Right lobe of liver (tissue), 6 donors: ENCODE measurements around the gene CD164. TPM values are rescaled to one million over a fixed set of nuclear protein-coding genes. Genes with fewer than 3 reads are reported as not detected.
A peak's percentile ranks its signal among the peaks of the same experiment; 100 is the strongest.

Experiments
- ATAC-seq, 4 donors: fragments of 200-7000 bp; cut with Tn5 transposase; one replicate each; pipeline ENCODE4 v1.9.1; 2020; ENCODE audit warnings: mild to moderate bottlenecking in 4 of 4, moderate library complexity in 4 of 4
- DNase-seq, 3 donors: peaks; one replicate each; pipeline ENCODE4 v3.0.0-alpha.2; 2020
- H3K27ac ChIP-seq, 3 donors: fragments of 200-600 bp; one replicate each; pipeline ENCODE4 v1.8.0; 2022
- H3K27me3 ChIP-seq, 2 donors: fragments of 200-600 bp; one replicate each; pipeline ENCODE4 v1.8.0; 2022
- H3K36me3 ChIP-seq, 4 donors: fragments of 200-600 bp; sonication (generic) in 1 of 4; one replicate each; pipeline versions ENCODE4 v1.5.1 to v1.8.0; 2017 to 2022; ENCODE audit warnings: control low read depth in 1 of 4
- H3K4me1 ChIP-seq, 4 donors: fragments of 200-600 bp; sonication (generic) in 1 of 4; one replicate each; pipeline versions ENCODE4 v1.5.1 to v1.8.0; 2017 to 2022; ENCODE audit warnings: control low read depth in 1 of 4
- H3K4me3 ChIP-seq, 3 donors: fragments of 200-600 bp; one replicate each; pipeline ENCODE4 v1.8.0; 2022
- H3K9me3 ChIP-seq, 4 donors: fragments of 200-600 bp; sonication (generic) in 1 of 4; one replicate each; pipeline versions ENCODE4 v1.5.1 to v1.8.0; 2017 to 2022; ENCODE audit warnings: control low read depth in 1 of 4
- POLR2A ChIP-seq: fragments of 450-650 bp; IDR thresholded peaks from one replicate; pipeline ENCODE4 v1.6.1; 2017; ENCODE audit warnings: antibody characterized with exemption, mild to moderate bottlenecking
- WGBS: methylation state at CpG from one replicate; pipeline ENCODE4 v1.1.6; 2018; ENCODE audit warnings: low coverage, low lambda C conversion rate; ENCODE audit not compliant: insufficient coverage; ENCODE audit errors: missing lambda C conversion rate; 5-methylcytosine and 5-hydroxymethylcytosine counted together
- intact Hi-C, 2 donors: fragments of 100-400 bp; cut with DNase I; formaldehyde crosslinking; loops; one replicate each; pipeline versions ENCODE4 v1.11.2 to v1.14.1; 2022
- total RNA-seq, 6 experiments: library from RNA; depleted of rRNA in 2 of 6; stranded (reverse); fragments of >200 nt in 2 of 6; fragmentation: NEBNext Ultra II Directional in 3 of 6; extraction: Animal tissue kit (Norgen Biotek cat#: 25700) in 3 of 6; gene quantifications; one replicate each; pipeline versions ENCODE4 v1.1.0 to v1.2.4, GENCODE V29; 2016 to 2023
- TF ChIP-seq, protein P1 (sequence below), 4 donors: fragments of 200-600 bp in 3 of 4; fragments of 450-650 bp in 1 of 4; IDR thresholded peaks; one replicate each; pipeline versions ENCODE4 v1.5.1 to v1.8.0; 2016 to 2022; ENCODE audit warnings: antibody characterized with exemption in 4 of 4, mild to moderate bottlenecking in 2 of 4
- donor health status: DM: no; HTN: yes; CAD: no.
- donor health status: DM: no; HTN: no; CAD: no.
- donor health status: DM: no; HTN: no; CAD: no.
- donor health status: DM: no; HTN: yes; CAD: no.
- donor health status: DM: no; HTN: yes; CAD: no.

CD164 gene
- total RNA-seq, 6 experiments from 2014 or later: 113 to 173 (median 150) TPM

DNA sequence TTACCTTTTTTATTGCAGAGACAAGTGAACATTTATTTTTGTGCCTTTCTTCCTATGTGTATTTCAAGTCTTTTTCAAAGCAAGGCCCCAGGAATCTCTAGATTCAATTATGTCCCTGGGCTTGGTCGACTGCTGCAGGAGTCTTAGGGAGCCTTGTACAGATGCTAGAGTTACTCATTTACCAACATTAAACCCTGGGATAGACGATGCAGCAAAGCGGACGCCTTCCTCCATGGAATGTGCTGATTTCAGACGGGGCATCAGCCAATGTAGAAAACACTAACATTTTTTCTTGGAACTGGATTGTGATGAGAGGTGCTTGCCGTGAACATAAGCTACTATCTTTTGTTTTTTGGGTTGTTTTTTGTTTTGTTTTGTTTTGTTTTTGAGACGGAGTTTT, 55.9 kb downstream of the CD164 start:
- intact Hi-C loops: no loop called here
- Histone ChIP-seq H3K36me3 (no peaks in the 10 kb centered on the region), H3K9me3 (no peaks in the 10 kb centered on the region), H3K27me3 (no peaks in the 10 kb centered on the region), H3K27ac (no peak overlapping the region), H3K4me3 (no peak overlapping the region), H3K4me1 (no peaks in the 10 kb centered on the region)
- DNase-seq (no peak), ATAC-seq (no peak)
- whole genome bisulfite sequencing: 73% methylated on average over 7 of the region's 7 CpGs
- TF ChIP-seq, protein P1, sequence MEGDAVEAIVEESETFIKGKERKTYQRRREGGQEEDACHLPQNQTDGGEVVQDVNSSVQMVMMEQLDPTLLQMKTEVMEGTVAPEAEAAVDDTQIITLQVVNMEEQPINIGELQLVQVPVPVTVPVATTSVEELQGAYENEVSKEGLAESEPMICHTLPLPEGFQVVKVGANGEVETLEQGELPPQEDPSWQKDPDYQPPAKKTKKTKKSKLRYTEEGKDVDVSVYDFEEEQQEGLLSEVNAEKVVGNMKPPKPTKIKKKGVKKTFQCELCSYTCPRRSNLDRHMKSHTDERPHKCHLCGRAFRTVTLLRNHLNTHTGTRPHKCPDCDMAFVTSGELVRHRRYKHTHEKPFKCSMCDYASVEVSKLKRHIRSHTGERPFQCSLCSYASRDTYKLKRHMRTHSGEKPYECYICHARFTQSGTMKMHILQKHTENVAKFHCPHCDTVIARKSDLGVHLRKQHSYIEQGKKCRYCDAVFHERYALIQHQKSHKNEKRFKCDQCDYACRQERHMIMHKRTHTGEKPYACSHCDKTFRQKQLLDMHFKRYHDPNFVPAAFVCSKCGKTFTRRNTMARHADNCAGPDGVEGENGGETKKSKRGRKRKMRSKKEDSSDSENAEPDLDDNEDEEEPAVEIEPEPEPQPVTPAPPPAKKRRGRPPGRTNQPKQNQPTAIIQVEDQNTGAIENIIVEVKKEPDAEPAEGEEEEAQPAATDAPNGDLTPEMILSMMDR (IDR thresholded peaks at IDR 0.05): no peak
- no peak for TF ChIP-seq POLR2A

DNA sequence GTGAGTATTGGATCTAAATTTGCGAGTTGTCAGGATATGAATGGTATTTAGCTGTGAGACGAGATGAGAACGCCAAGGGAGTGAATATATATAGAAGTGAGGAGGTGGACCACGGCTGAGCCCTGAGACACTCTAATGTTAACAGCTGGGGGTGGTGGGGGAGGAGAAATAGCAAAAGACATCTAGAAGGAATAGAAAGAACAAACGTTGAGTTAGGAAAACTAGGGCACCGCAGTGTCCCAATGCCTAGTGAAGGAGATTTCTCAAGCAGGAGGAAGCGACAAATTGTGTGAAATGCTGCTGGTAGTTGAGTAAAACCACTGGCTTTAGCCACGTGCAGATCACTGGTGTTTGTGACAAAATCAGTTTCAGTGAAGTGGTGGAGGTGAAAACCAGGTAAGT, 56.9 kb downstream of the CD164 start:
- whole genome bisulfite sequencing: 63% methylated on average over 8 of the region's 8 CpGs
- intact Hi-C loops: no loop called here
- Histone ChIP-seq H3K36me3 (no peaks in the 10 kb centered on the region), H3K4me1 (no peaks in the 10 kb centered on the region), H3K27ac (no peak overlapping the region), H3K9me3 (no peaks in the 10 kb centered on the region), H3K27me3 (no peaks in the 10 kb centered on the region), H3K4me3 (no peak overlapping the region)
- peak in 1 of 4 donors; percentile 32 for ATAC-seq
- TF ChIP-seq POLR2A: no peak
- TF ChIP-seq, protein P1 (IDR thresholded peaks at IDR 0.05): no peak
- DNase-seq: no peak

DNA sequence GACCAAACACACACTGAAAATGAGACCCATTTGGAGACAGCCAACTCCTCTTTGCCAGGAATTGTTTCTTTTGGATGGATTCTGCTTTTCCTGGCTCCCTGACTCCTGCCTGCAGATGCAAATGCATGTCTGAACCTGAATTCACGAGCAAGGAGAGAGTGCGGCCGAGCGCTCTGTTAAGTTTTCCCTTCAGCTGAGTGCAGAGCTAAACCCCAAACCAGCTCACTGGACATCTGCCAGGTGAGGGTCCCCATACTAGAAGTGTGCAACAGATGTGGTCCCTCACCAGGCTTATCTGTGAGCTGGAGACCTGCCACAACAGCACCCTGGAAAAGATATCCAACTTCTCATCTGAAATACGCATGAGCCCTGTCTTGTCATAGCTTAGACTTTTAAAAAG, 59.0 kb downstream of the CD164 start:
- H3K4me3 ChIP-seq: no peak overlapping the region
- H3K27me3 ChIP-seq: no peaks in the 10 kb centered on the region
- DNase-seq: no peak
- 83% methylated on average over 2 of the region's 5 CpGs for WGBS
- H3K4me1 ChIP-seq: peaks cover 0 to 10% (median 5%) of the 10 kb centered on the region in 4 donors
- intact Hi-C loops: no loop called here
- no peaks in the 10 kb centered on the region for H3K36me3 ChIP-seq
- H3K27ac ChIP-seq: no peak overlapping the region
- no peak for ATAC-seq
- no peaks in the 10 kb centered on the region for H3K9me3 ChIP-seq
- TF ChIP-seq POLR2A: no peak
- TF ChIP-seq, protein P1 (IDR thresholded peaks at IDR 0.05): no peak

DNA sequence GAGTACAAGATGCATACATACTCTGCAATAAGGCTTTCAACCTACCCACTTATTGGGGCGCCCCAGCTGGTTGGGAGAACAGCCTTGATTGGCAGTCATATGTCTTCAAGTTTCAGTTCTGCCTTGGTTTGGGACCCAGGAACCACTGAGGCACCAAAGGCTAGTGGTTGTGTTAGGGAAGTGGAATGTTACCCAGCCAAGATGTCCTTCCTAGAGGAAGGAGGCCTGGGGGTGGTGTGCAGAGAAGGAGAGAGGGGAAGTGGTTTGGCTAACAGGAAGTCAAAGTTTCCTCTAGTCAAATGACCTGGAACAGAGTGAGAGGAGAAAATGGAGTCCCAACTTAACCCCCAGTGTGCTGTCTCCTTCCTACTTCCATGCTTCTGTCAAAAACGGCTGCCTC, 59.4 kb downstream of the CD164 start:
- H3K9me3 ChIP-seq: no peaks in the 10 kb centered on the region
- intact Hi-C loops: no loop called here
- no peak overlapping the region for H3K27ac ChIP-seq
- no peaks in the 10 kb centered on the region for H3K27me3 ChIP-seq
- TF ChIP-seq POLR2A: no peak
- TF ChIP-seq, protein P1 (IDR thresholded peaks at IDR 0.05): no peak
- peaks cover 0 to 14% (median 7%) of the 10 kb centered on the region in 4 donors for H3K4me1 ChIP-seq
- no peak for DNase-seq
- H3K4me3 ChIP-seq: no peak overlapping the region
- ATAC-seq: peak; percentile 36 to 58 (median 48)
- WGBS: 43% methylated on average over 2 of the region's 2 CpGs
- no peaks in the 10 kb centered on the region for H3K36me3 ChIP-seq

DNA sequence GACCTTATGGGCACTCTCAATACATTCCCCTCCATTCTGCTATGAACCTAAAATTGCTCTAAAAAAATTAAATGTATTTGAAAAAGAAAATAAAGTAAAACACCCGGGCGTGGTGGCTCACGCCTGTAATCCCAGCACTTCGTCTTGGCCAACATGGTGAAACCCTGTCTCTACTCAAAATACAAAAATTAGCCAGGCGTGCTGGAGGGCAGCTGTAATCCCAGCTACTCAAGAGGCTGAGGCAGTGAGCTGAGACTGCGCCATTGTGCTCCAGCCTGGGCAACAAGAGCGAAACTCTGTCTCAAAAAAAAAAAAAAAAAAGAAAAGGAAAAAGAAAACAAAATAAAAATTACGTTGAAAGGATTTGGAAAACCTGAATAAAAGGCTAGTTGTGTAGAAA, 60.5 kb downstream of the CD164 start:
- no peak overlapping the region for H3K27ac ChIP-seq
- no peaks in the 10 kb centered on the region for H3K36me3 ChIP-seq
- H3K4me1 ChIP-seq: peaks cover 0 to 25% (median 13%) of the 10 kb centered on the region in 4 donors
- WGBS: 83% methylated on average over 8 of the region's 8 CpGs
- no peaks in the 10 kb centered on the region for H3K9me3 ChIP-seq
- no peak for DNase-seq
- intact Hi-C loops: no loop called here
- H3K27me3 ChIP-seq: no peaks in the 10 kb centered on the region
- no peak overlapping the region for H3K4me3 ChIP-seq
- TF ChIP-seq, protein P1 (IDR thresholded peaks at IDR 0.05): no peak
- TF ChIP-seq POLR2A: no peak
- ATAC-seq: no peak
